ENCODE data around the gene MRRF. TPM values are rescaled to one million over a fixed set of nuclear protein-coding genes. Genes with fewer than 3 reads are reported as not detected.
"Not testable (repeated sequence)": the region's sequence is repeated elsewhere in the genome, so short reads cannot be mapped to it uniquely, and the experiment has no call there.

The MRRF gene
- total and polyA plus RNA-seq, 2 experiments from 2014 or later, result 23.7 to 30.8 TPM

DNA sequence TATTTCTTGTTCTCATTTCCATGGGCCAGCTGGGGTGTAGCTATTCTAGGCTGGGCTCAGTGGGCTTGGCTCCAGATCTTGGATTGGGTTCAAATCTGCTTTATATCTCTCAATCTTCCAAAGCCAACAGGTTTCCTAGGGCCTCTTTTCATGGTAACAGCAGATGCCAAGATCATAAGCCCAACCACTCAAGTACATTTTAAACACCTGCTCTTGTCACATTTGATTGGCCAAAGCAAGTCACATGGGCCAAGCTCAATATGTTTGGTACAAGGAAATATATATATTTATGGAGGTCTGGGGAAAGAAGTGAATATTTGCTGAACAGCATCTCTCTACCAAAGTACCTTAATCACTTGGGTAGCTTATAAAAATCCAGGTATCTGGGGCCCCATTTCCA lies 49.5 kb downstream of the MRRF start:
- H3K27me3 ChIP-seq (replicated peaks; ENCODE audit: insufficient read depth), result no peaks in the 10 kb centered on the region
- H3K4me2 ChIP-seq (ENCODE audit: unreplicated experiment), result no peak overlapping the region
- H3F3A ChIP-seq (ENCODE audit: insufficient read depth), result no peaks in the 10 kb centered on the region
- peaks cover 21% of the 10 kb centered on the region; the same call in 1 of the 2 replicates for H3K36me3 ChIP-seq (ENCODE audit: low read depth)
- no peak overlapping the region for H3K9ac ChIP-seq
- H3K27ac ChIP-seq, result no peak overlapping the region
- no peaks in the 10 kb centered on the region for H3K9me3 ChIP-seq (ENCODE audit: low read depth)
- in situ Hi-C loops (cut with MboI), result no loop called here
- H3K9me2 ChIP-seq (ENCODE audit: insufficient read depth), result no peaks in the 10 kb centered on the region
- peaks cover 7% of the 10 kb centered on the region; the same call in 1 of the 2 replicates for H3K79me2 ChIP-seq (ENCODE audit: insufficient read depth)
- H3K4me1 ChIP-seq (ENCODE audit: insufficient read depth), result no peaks in the 10 kb centered on the region
- DNase-seq, result no peak
- TF ChIP-seq EZH2phosphoT487 (IDR thresholded peaks at IDR 0.05; ENCODE audit: insufficient read depth, low read depth) (no peak), EZH2 (IDR thresholded peaks at IDR 0.05; ENCODE audit: insufficient read depth, poor library complexity, severe bottlenecking) (no peak)
- H4K20me1 ChIP-seq (ENCODE audit: insufficient read depth), result no peaks in the 10 kb centered on the region
- H2AFZ ChIP-seq, result no peak overlapping the region
- H3K4me3 ChIP-seq, result no peak overlapping the region

DNA sequence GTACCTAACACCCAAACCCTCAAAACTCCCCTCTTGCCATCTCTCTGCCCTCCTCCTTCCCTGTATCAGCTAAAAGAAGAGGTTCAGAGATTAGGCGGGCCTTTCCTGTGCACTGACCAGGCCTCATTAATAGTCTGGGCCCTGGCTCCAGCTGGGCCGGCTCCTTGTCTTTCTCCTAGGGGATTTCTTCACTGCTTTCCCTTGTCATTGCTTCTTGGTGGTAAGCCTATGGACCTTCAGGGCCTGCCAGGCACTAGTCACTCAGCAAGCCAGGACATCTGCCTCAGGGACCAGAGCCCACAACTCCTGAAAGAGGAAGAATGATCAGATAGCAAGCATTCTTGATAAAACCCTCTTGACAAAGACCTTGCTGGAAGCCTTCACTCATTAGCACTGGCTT lies 50.9 kb downstream of the MRRF start:
- H3K36me3 ChIP-seq (ENCODE audit: low read depth), result peaks cover 21% of the 10 kb centered on the region; the same call in 1 of the 2 replicates
- peaks cover 9% of the 10 kb centered on the region; the same call in 1 of the 2 replicates for H3K79me2 ChIP-seq (ENCODE audit: insufficient read depth)
- no peaks in the 10 kb centered on the region for H3K4me1 ChIP-seq (ENCODE audit: insufficient read depth)
- DNase-seq, result no peak
- TF ChIP-seq EZH2 (IDR thresholded peaks at IDR 0.05; ENCODE audit: insufficient read depth, poor library complexity, severe bottlenecking) (no peak), EZH2phosphoT487 (IDR thresholded peaks at IDR 0.05; ENCODE audit: insufficient read depth, low read depth) (no peak)
- no peak overlapping the region for H3K4me3 ChIP-seq
- no peak overlapping the region for H3K4me2 ChIP-seq (ENCODE audit: unreplicated experiment)
- H3K27ac ChIP-seq, result no peak overlapping the region
- H2AFZ ChIP-seq, result no peak overlapping the region
- no peaks in the 10 kb centered on the region for H4K20me1 ChIP-seq (ENCODE audit: insufficient read depth)
- 73 to 84% methylated on average over 2 of the region's 2 CpGs for WGBS, 2 experiments (ENCODE audit: low coverage in 1 of 2, low lambda C conversion rate in 2 of 2, missing lambda C conversion rate in 2 of 2)
- no peaks in the 10 kb centered on the region for H3F3A ChIP-seq (ENCODE audit: insufficient read depth)
- H3K9me2 ChIP-seq (ENCODE audit: insufficient read depth), result no peaks in the 10 kb centered on the region
- no peak overlapping the region for H3K9ac ChIP-seq
- H3K27me3 ChIP-seq (replicated peaks; ENCODE audit: insufficient read depth), result no peaks in the 10 kb centered on the region
- in situ Hi-C loops (cut with MboI), result no loop called here
- no peaks in the 10 kb centered on the region for H3K9me3 ChIP-seq (ENCODE audit: low read depth)

DNA sequence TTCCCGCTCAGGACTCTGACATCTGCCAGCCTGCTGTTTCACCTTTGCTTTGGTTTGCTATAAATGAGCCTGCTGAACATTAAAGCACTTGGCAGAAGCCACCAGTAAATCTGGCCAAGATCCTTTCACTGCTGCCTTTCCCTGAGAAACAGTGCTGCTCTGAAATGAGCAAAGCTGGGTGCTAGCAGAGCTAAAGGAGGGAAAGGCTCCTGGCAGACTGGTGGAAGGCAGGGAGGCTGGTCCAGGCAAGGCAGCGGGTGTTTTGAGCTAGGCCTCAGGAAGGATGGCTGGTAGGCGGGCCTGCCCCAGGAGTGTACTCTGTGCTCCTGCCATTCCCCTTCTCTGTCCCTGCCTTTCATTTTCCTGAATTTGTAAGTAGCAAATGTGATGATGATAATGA lies 53.6 kb downstream of the MRRF start:
- no peak for TF ChIP-seq EZH2 (IDR thresholded peaks at IDR 0.05; ENCODE audit: insufficient read depth, poor library complexity, severe bottlenecking)
- Histone ChIP-seq H3F3A (ENCODE audit: insufficient read depth) (no peaks in the 10 kb centered on the region), H2AFZ (no peak overlapping the region), H3K9me2 (ENCODE audit: insufficient read depth) (no peaks in the 10 kb centered on the region), H3K9ac (no peak overlapping the region), H3K4me3 (no peak overlapping the region), H3K79me2 (ENCODE audit: insufficient read depth) (peaks cover 7% of the 10 kb centered on the region; the same call in 1 of the 2 replicates), H3K27me3 (replicated peaks; ENCODE audit: insufficient read depth) (no peaks in the 10 kb centered on the region), H3K4me1 (ENCODE audit: insufficient read depth) (no peaks in the 10 kb centered on the region), H3K36me3 (ENCODE audit: low read depth) (peaks cover 21% of the 10 kb centered on the region; the same call in 1 of the 2 replicates), H4K20me1 (ENCODE audit: insufficient read depth) (no peaks in the 10 kb centered on the region), H3K9me3 (ENCODE audit: low read depth) (no peaks in the 10 kb centered on the region), H3K4me2 (ENCODE audit: unreplicated experiment) (no peak overlapping the region), H3K27ac (no peak overlapping the region)
- in situ Hi-C loops (cut with MboI), result no loop called here
- DNase-seq, result no peak
- WGBS, 2 experiments (ENCODE audit: low coverage in 1 of 2, low lambda C conversion rate in 2 of 2, missing lambda C conversion rate in 2 of 2), result 89 to 95% methylated on average over 3 of the region's 3 CpGs

DNA sequence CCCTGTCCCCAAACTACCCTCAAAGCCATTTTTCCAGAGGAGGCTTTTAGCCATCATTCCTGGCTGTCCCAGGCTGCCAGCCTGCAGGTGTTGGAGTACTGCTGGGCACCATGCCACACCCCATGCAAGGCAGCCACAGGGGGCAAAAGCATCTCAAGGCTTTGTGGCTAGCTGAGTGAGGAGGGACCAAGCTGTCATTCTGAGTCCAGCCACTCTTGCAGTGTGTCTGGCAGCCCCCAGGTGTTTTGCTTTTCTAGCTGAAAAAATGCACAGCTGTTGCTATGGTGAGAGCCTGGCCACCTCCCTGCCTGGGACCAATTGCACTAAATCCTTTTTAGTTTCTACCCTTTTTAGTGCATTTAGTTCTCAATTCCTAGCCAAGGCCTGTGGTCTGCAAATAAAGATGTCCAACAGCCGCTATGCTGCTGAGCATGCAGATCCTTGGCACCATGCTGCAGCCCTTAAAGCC lies 55.8 kb downstream of the MRRF start:
- no peaks in the 10 kb centered on the region for H3K9me2 ChIP-seq (ENCODE audit: insufficient read depth)
- peaks cover 21% of the 10 kb centered on the region; the same call in 1 of the 2 replicates for H3K36me3 ChIP-seq (ENCODE audit: low read depth)
- 39 to 52% methylated on average over 1 of the region's 1 CpG for WGBS, 2 experiments (ENCODE audit: low coverage in 1 of 2, low lambda C conversion rate in 2 of 2, missing lambda C conversion rate in 2 of 2)
- no peaks in the 10 kb centered on the region for H3K9me3 ChIP-seq (ENCODE audit: low read depth)
- H3K4me3 ChIP-seq, result no peak overlapping the region
- H3K79me2 ChIP-seq (ENCODE audit: insufficient read depth), result peaks cover 7% of the 10 kb centered on the region; the same call in 1 of the 2 replicates
- H3K9ac ChIP-seq, result no peak overlapping the region
- TF ChIP-seq EZH2phosphoT487 (IDR thresholded peaks at IDR 0.05; ENCODE audit: insufficient read depth, low read depth) (no peak), EZH2 (IDR thresholded peaks at IDR 0.05; ENCODE audit: insufficient read depth, poor library complexity, severe bottlenecking) (no peak)
- DNase-seq, result no peak
- H3K4me2 ChIP-seq (ENCODE audit: unreplicated experiment), result no peak overlapping the region
- H3K27ac ChIP-seq, result no peak overlapping the region
- H3F3A ChIP-seq (ENCODE audit: insufficient read depth), result peaks cover 19% of the 10 kb centered on the region; the same call in 1 of the 2 replicates
- no peaks in the 10 kb centered on the region for H4K20me1 ChIP-seq (ENCODE audit: insufficient read depth)
- H3K4me1 ChIP-seq (ENCODE audit: insufficient read depth), result peaks cover 13% of the 10 kb centered on the region; the same call in 1 of the 2 replicates
- in situ Hi-C loops (cut with MboI), result no loop called here
- H3K27me3 ChIP-seq (replicated peaks; ENCODE audit: insufficient read depth), result no peaks in the 10 kb centered on the region
- H2AFZ ChIP-seq, result no peak overlapping the region

DNA sequence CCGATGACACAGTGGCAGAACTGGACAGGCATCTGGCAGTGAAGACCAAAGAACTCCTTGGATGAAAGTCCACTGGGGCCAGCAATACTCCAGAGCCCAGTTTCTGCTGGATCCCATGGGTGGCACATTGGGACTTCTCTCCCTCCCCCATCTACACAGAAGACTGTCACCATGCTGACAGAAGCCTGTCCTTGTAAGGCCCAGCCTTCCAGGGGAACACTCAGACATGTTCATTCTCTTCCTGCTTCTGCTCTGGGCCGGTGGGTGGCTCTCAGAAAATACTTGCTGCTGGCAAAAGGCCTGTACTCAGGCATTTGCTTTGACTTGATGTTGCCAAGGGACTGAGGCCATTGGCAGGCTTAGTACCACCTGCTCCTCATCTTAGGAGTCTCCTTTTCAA lies 57.9 kb downstream of the MRRF start:
- Histone ChIP-seq H3K79me2 (ENCODE audit: insufficient read depth) (peaks cover 7% of the 10 kb centered on the region; the same call in 1 of the 2 replicates), H3F3A (ENCODE audit: insufficient read depth) (peaks cover 19% of the 10 kb centered on the region; the same call in 1 of the 2 replicates), H3K4me3 (no peak overlapping the region), H3K9me3 (ENCODE audit: low read depth) (no peaks in the 10 kb centered on the region), H3K27ac (no peak overlapping the region), H3K36me3 (ENCODE audit: low read depth) (peaks cover 30% of the 10 kb centered on the region; the same call in 1 of the 2 replicates), H3K4me2 (ENCODE audit: unreplicated experiment) (no peak overlapping the region), H3K27me3 (replicated peaks; ENCODE audit: insufficient read depth) (no peaks in the 10 kb centered on the region), H3K9me2 (ENCODE audit: insufficient read depth) (no peaks in the 10 kb centered on the region), H3K4me1 (ENCODE audit: insufficient read depth) (peaks cover 15% of the 10 kb centered on the region; the same call in 1 of the 2 replicates), H2AFZ (no peak overlapping the region), H3K9ac (no peak overlapping the region), H4K20me1 (ENCODE audit: insufficient read depth) (no peaks in the 10 kb centered on the region)
- TF ChIP-seq EZH2phosphoT487 (IDR thresholded peaks at IDR 0.05; ENCODE audit: insufficient read depth, low read depth) (no peak), EZH2 (IDR thresholded peaks at IDR 0.05; ENCODE audit: insufficient read depth, poor library complexity, severe bottlenecking) (no peak)
- in situ Hi-C loops (cut with MboI), result no loop called here
- no peak for DNase-seq
- 70 to 78% methylated on average over 2 of the region's 2 CpGs for WGBS, 2 experiments (ENCODE audit: low coverage in 1 of 2, low lambda C conversion rate in 2 of 2, missing lambda C conversion rate in 2 of 2)

DNA sequence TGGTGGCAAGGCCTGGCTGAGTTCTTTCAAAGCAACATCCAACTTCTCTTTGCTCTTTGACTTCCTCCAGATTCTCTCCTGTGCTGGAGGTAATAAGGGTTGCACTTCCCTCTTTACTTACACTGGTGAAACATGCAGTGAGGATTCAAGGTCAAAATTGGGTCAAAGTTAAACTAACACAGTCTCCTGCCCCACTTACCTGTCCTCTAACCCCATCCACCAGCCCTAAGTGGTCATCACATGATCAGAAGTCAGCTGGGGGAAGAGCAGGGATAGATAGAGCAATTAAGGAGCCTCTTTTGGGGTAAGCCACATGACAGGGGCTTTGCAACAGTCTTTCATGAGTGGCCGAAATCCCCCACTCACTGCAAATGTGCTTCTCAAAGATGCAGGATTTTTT lies 60.0 kb downstream of the MRRF start:
- H3K27ac ChIP-seq; in situ Hi-C loops (cut with MboI); H4K20me1 ChIP-seq (ENCODE audit: insufficient read depth); DNase-seq; H3K9me3 ChIP-seq (ENCODE audit: low read depth); H3K9me2 ChIP-seq (ENCODE audit: insufficient read depth); H3K4me2 ChIP-seq (ENCODE audit: unreplicated experiment); H2AFZ ChIP-seq; H3K79me2 ChIP-seq (ENCODE audit: insufficient read depth); H3K4me3 ChIP-seq; H3K9ac ChIP-seq; H3K27me3 ChIP-seq (replicated peaks; ENCODE audit: insufficient read depth): not testable (repeated sequence)
- H3K36me3 ChIP-seq (ENCODE audit: low read depth), result peaks cover 30% of the 10 kb centered on the region; the same call in 1 of the 2 replicates
- WGBS, 2 experiments (ENCODE audit: low coverage in 1 of 2, low lambda C conversion rate in 2 of 2, missing lambda C conversion rate in 2 of 2), result 42 to 61% methylated on average over 1 of the region's 1 CpG
- H3F3A ChIP-seq (ENCODE audit: insufficient read depth), result peaks cover 19% of the 10 kb centered on the region; the same call in 1 of the 2 replicates
- peaks cover 15% of the 10 kb centered on the region; the same call in 1 of the 2 replicates for H3K4me1 ChIP-seq (ENCODE audit: insufficient read depth)
